SIG-M5 (cell line): Measurements from ENCODE around the gene GLTP.
"Not testable (repeated sequence)": the region's sequence is repeated elsewhere in the genome, so short reads cannot be mapped to it uniquely, and the experiment has no call there.

Experiments used
- DNase-seq: peaks from one replicate; lab custom pipeline; 2025; lab: John Stamatoyannopoulos, UW

Gene GLTP, protein sequence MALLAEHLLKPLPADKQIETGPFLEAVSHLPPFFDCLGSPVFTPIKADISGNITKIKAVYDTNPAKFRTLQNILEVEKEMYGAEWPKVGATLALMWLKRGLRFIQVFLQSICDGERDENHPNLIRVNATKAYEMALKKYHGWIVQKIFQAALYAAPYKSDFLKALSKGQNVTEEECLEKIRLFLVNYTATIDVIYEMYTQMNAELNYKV

DNA sequence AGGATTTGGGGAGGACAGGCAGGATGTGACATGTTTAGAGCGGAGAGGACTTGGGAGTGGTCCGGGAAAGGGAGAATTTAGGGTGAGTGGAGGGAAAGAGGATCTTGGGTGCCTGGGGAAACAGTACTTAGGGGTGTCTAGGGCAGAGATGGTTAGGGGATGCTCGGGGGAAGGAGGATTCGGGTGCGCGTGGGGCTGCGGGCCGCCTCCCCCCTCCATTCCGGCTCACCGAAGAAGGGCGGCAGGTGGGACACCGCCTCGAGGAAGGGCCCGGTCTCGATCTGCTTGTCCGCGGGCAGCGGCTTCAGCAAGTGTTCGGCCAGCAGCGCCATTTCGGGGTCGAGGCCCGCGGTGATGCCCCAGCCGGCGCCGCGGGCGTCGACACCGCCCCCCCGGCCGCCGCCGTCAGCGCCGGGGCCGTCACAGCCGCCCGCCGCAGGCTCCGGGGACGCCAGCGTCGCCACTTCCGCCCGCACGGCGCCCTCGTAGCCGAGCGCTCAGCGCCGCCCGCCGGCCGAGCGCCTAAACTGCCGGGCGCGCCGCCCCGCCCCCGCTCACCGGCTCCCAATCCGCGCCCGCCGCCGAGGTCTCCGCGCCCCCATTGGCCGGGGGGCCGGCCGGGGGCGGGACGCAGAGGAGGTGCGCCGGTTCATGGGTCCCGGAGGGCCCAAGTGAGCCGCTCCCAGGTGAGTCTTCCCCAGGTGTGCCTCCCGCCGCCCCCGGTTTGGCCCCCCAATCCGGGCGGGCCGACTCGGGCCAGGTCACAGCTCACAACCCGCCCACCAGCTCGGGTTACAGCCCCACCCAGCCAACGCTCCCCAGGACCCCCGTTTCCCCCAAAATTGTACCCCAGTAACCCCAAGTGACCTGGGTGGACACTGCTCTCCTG is at the start of gene GLTP:
Gene GLTP, minus strand, starts transcription at position 499 of the 889 bp plus-strand sequence. Its CDS starts 167 bp downstream, at position 332.
- DNase-seq: no peak

- DNase-seq: not testable (repeated sequence)
Measured at GRCh38 chr12:109929326-109929725, 49.0 kb upstream of the GLTP start.

- no peak for DNase-seq
Measured at GRCh38 chr12:109928058-109928656, 47.8 kb upstream of the GLTP start.

DNA sequence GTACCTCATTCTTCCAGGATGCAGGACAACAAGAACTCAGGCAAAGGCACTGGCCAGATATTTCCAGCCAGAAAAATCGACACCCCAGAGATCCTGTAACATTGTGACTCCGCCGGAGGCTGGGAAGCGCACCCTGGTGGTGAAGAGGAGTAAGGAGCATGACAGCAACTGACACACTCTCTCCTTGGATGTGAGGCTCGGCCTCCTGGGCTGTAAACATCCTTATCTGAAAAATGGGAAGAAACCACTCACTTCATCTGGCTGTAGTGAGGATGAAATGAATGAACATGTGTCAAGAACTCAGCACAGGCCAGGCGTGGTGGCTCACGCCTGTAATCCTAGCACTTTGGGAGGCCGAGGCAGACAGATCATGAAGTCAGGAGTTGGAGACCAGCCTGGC is 47.3 kb upstream of the GLTP start:
- DNase-seq: no peak

DNA sequence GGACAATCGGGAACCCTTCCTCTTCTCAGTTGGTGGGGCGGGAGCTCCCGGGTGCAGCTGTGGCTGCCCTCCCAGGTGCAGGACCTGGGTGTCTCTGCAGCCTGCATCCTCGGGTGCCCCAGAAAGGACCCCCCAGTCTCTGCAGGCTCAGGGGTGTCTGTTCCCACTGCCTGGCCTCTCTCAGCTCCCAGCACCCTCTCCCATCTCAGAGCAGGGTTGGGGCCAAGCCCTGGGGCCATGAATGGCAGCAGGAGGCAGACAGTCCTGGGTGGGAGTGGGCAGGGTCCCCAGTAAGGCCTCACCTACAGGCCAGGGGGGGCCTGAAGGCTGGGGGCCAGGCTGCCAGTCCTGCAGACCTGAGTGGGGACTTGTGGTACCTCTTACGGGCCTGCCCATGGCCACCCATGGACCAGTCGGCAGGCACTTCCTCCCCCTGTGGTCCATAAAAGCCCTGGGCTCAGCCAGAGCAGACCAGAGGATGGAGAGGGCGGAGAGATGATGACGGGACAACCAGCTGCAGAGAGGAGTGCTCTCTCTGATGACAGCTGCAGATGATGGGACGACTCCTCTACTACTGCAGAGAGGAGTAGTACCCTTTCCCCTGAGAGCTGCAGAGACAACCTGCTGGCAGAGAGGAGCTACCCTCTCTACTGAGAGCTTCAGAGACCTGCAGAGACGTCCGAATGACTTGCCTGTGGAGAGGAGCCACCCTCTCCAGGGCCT is 46.3 kb upstream of the GLTP start:
- no peak for DNase-seq

DNA sequence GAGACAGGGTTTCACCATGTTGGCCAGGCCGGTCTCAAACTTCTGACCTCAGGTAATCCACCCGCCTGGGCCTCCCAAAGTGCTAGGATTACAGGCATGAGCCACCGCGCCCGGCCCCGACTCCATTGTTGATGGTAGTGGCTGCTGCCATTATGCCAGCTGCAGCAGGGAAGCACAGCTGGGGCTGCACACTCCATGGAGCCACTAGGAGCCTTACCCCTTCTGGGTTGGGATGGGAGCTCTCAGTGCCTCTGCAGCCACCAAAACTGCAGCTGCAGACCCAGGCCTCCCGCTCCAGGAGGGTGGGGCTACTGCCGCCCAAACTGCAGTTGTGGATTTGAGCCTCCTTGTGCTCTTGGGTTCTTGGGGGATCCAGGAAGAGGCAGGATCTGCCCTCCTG is 45.7 kb upstream of the GLTP start:
- DNase-seq: no peak

GRCh38 chr12:109925185-109925840 is 45.0 kb upstream of the GLTP start:
- no peak for DNase-seq

DNA sequence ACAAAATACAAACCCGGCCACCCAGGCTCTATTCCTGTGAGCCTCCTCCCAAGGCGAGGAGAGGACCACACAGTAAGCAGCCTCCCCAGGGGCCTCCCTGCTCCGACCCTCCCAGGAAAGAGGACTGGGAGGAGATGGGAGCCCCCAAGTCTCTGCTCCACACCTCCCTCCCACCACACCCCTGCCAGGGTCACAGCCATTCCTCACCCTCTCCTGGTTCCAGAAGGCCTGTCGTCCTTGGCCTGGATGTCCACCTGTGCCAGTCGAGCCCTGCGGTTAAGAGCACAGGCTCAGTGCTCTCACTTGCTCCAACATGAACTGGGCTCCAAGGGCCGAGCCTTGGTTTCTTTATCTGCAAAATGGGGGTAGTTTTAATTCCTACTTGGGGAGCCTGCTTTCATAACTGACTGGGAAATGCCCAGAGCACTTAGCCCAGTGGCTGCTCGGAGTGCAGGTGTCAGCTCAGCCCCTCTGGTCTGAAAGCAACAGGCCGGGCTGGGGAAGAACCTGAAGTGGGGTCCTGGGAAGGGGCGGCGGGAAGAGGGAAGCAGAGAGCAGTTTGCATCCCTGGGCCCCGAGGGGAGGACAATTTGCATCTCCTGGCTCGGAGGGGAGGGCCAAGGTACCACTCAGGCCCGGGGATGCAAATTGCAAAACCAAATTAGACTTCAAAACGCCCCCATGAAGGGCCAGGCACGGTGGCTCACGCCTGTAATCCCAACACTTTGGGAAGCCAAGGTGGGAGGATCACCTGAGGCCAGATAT is 43.3 kb upstream of the GLTP start:
- DNase-seq: no peak

GRCh38 chr12:109923038-109923437 is 42.7 kb upstream of the GLTP start:
- DNase-seq: no peak

- no peak for DNase-seq
Measured at GRCh38 chr12:109921982-109922381, 41.6 kb upstream of the GLTP start.

DNA sequence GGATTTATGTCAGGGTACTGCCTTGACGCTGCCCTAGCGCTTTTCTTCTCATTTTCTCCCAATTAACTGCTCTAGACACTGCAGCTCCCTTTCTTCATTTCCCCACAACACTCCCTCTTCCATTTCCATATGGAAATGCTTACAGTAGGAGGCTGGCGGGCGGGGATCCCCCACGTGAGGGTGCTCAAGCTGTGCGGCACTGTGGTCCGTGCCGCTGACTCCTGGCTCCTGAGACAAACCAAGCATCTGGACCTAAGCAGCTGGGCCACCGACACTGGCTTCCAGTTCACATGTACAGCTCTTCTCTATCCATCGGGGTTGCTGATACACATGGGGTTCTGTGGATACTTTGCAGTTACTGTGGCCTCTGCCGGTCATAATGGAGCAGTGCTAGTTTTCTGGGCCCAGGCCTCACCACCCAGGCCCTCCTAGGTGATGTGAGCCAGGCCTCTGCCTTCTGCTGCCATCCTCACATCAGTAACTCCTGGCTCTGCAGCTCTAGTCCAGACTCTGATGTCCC is 40.0 kb upstream of the GLTP start:
- DNase-seq: no peak

GRCh38 chr12:109919456-109919855 is 39.1 kb upstream of the GLTP start:
- no peak for DNase-seq

- no peak for DNase-seq
Measured at GRCh38 chr12:109916045-109916444, 35.7 kb upstream of the GLTP start.

- no peak for DNase-seq
Measured at GRCh38 chr12:109915171-109916040, 35.1 kb upstream of the GLTP start.

DNA sequence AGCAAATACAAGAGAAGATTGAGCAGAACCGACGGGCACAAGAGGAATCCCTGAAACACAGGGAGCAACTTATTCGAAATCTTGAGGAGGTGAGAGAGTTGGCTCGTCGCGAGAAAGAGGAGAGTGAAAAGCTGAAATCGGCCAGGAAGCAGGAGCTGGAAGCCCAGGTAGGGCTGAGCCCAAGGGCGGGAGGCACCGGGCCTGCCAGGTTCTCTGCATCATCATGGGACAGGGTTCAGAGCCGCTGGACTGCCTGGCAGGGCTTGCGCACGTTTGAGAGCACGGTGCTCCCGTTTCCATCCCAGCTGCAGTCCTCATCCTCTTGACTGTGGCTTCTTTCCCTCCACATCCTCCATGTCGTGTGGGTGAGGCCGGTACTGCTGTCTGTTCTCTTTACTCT is 34.1 kb upstream of the GLTP start:
- DNase-seq: no peak

DNA sequence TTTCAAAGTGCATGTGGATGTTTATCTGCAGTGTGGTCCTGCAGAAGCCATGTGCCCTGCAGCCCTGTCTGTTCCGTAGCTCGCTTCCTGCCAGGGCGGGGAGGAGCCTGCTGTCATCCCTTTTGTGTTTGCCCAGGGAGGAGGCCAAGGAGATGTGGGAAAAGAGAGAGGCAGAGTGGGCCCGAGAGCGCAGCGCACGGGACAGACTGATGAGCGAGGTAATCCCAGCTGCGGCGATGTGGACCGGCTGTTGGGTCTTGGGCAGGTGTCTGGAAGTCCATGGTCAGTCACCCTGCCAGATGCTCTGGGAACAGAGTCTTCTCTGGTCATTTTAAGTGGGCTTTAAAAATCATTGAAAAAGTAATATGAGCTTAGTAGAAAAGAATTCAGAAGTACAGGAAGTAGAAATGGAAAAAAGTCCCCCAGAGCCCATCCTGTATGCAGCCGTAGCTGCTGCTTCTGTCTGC is 32.5 kb upstream of the GLTP start:
- no peak for DNase-seq

DNA sequence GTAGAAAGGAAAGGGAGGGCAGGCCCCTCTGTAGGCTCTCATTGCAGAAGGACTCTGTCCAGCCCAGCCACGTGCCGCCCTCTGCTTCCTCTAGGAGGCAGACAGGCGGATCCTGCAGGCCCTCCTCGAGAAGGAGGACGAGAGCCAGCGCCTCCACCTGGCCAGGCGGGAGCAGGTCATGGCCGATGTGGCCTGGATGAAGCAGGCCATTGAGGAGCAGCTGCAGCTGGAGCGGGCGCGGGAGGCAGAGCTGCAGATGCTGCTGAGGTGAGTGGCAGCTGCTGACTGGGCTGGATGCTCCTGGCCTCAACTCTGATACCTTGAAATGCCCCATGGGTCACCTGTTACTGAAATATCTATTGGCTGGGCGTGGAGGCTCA is 30.6 kb upstream of the GLTP start:
- no peak for DNase-seq

DNA sequence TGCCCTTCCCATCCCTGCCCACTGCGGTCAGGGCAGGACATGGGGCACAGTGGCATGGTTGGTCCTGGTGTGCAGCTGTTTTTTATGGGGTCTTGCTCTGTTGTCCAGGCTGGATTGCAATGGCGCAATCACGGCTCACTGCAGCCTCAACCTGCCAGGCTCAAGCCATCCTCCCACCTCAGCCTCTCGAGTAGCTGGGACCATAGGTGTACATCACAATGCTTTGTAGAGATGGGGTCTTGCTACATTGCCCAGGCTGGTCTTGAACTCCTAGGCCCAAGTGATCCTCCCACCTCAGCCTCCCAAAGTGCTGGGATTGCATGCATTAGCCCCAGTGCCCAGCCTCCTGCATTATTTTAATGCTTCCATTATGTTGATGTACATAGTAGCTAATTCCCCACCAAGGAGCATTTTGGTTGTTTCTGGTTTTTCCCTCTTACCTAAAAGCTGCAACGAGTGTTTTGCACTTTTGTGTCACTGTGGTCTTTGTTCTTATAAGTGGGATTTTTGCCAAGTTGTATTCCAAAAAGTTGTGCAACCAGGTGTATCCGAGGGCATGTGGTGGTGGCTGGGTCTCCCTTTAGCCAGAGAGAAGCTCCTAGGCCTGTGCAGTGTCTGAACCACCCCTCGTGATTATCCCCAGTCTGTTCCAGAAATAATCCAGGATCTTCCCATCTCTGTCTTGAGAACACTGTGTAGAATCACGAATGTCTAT is 30.1 kb upstream of the GLTP start:
- DNase-seq: no peak

DNA sequence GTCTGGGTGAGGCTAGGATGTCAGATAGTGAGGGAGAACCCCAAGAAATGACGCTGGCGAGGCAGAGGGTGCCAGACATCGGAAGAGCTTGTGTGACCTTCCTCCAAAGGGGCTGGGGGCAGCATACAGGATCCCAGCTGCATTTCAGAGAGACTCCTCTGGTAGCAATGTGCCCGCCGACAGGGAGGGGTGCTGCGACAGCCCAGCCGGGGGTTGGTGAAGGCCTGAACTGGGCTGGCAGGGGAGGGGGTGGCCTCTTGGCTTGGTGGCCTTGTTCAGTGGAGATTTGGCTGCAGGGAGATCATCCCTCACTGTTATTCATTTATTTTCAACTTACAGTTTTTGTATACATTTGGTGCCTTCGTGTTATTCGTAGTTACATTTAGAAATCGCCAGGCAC is 25.0 kb upstream of the GLTP start:
- no peak for DNase-seq
